Dedifferentiated amniotic fluid mesenchymal stem cell (primary cell): ENCODE results near the gene MFAP1.
A peak's percentile ranks its signal among the peaks of the same experiment; 100 is the strongest.

Experiments used
- DNase-seq: peaks from one replicate; pipeline ENCODE4 v3.0.0-alpha.2; 2016; ENCODE audit errors: extremely low spot score

Gene MFAP1

GRCh38 chr15:43776718-43777266, 47.7 kb downstream of the MFAP1 start, which contains the start of gene ELL3:
TSS of gene ELL3 (minus strand) at chr15:43776966. CDS start at chr15:43776901, 65 bp downstream.
- DNase-seq = peak; percentile 47

GRCh38 chr15:43776101-43776717, 48.3 kb downstream of the MFAP1 start:
- DNase-seq = no peak

GRCh38 chr15:43775411-43775965, 49.0 kb downstream of the MFAP1 start:
- no peak for DNase-seq

GRCh38 chr15:43774062-43774461, 50.4 kb downstream of the MFAP1 start:
- DNase-seq = no peak

- DNase-seq = no peak
Measured at GRCh38 chr15:43772624-43773023, 51.9 kb downstream of the MFAP1 start.

- DNase-seq = no peak
Measured at GRCh38 chr15:43771816-43772215, 52.7 kb downstream of the MFAP1 start.

- DNase-seq = peak; percentile 70
Measured at GRCh38 chr15:43769584-43770228, 54.8 kb downstream of the MFAP1 start.

- no peak for DNase-seq
Measured at GRCh38 chr15:43763819-43764446, 60.6 kb downstream of the MFAP1 start.

GRCh38 chr15:43762824-43763223, 61.7 kb downstream of the MFAP1 start:
- no peak for DNase-seq
